ENCODE measurements around the gene CBL.
"Not testable (repeated sequence)": the region's sequence is repeated elsewhere in the genome, so short reads cannot be mapped to it uniquely, and the experiment has no call there.

Gene CBL

DNA sequence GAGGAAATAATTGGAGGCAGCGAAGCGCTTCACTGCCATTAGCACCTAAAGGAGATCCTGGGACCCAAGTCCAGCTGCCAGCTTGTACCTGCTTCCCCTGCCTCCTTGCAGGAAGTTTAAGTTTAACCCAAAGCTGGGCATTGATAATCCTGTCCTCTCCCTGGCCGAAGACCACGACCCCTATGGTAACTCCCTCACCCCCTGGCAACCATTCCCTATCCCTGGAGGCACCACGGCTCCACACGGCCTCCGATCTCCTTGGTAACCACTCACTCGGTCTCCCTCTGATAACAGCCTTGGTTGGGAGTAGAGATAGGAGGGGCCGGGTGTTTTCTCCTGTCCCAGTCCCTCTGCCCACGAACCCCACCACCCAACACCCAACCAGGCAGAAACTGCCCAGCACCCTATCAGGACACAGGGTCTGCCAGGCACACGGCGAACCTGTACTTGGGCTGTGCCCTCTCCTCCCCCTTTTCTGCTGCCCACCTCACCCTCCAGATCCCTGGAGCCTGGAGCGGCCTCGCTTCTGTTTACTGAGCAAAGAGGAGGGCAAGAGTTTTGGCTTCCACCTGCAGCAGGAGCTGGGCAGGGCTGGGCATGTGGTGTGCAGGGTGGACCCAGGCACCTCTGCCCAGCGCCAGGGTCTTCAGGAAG lies 20.0 kb upstream of the CBL start:
- DNase-seq (ENCODE audit: low read depth) = no peak

- DNase-seq (ENCODE audit: low read depth) = no peak
Observed at GRCh38 chr11:119187123-119187892, 18.8 kb upstream of the CBL start.

DNA sequence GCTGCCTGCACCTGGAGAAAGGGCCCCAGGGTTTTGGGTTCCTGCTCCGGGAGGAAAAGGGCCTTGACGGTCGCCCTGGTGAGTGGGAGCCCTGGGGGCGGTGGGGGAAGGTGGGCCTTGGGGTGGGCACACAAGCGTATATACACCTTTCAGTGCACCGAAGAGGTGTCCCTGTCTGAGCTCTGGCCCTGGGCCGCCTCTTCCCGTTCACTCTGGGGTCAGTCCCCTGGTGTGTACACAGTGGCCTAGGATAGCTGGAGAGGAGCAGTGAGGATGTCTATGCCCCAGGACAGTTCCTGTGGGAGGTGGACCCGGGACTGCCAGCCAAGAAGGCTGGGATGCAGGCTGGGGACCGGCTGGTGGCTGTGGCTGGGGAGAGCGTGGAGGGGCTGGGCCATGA lies 18.1 kb upstream of the CBL start:
- DNase-seq (ENCODE audit: low read depth) = no peak

DNA sequence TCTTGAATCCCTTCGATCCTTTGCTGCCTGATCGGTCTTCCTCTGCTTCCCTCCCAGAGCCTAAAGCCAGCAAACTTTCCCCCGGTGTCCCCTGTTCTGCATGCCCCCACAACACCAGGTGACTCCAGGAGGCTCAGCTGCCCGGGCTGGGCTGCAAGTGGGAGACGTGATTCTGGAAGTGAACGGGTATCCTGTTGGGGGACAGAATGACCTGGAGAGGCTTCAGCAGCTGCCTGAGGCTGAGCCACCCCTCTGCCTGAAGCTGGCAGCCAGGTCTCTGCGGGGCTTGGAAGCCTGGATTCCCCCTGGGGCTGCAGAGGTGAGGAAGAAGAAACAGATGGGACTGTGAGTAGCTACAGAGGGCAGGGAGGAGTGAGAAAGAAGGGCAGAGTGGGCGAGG lies 17.3 kb upstream of the CBL start:
- DNase-seq (ENCODE audit: low read depth) = no peak

DNA sequence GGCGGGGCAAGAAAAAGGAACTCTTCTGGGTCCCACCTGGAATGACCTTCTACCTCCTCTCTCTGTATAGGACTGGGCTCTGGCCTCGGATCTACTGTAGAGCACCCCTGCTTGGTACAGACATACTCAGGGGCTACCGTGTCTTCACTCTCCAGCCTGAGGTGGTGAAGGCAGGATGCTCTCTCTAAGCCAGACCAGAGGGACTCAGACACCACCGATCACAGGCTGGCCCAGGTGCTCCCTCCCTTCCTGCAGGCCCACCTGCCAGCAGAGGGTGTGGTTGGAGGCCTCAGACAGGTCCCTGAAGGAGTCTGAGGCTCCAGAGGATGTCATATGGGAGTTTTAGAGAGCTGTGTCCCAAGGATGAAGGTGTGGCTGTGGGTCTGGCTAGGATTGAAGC lies 16.7 kb upstream of the CBL start:
- no peak for DNase-seq (ENCODE audit: low read depth)

DNA sequence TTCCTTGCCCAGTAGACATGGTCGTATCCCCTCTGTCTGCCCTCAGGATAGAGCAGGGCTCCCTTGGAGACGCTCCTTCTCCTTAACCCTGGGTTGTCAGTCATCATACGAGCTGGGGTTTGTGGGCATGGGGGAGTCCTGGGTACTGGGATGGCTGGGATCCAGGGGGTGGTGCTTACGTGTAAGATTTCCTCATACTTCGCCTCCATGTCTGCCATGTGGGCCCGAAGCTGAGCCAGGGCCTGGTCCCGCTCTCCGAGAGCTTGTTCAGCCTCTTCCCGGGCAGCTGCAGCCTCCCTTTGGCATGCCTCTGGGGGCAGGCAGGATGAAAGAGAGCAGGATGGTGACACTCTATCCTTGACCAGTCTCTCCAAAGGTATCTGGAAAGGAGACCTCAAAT lies 15.6 kb upstream of the CBL start:
- no peak for DNase-seq (ENCODE audit: low read depth)

- DNase-seq (ENCODE audit: low read depth) = not testable (repeated sequence)
Observed at GRCh38 chr11:119191265-119191664, 14.9 kb upstream of the CBL start.

DNA sequence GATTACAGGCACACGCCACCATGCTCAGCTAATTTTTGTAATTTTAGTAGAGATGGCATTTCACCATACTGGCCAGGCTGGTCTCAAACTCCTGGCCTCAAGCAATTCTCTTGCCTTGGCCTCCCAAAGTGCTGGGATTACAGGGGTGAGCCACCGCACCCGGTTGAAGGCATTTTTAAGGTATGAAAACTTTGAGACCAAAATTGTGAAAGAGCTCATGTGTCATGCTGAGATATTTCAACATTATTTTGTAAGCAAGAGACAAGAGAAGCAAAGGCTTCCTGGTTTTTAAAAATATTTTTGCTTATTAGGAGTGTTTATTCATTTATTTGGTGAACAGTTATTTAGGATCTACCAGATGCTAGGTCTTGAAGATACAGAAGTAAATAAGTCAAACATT lies 14.0 kb upstream of the CBL start:
- no peak for DNase-seq (ENCODE audit: low read depth)

- DNase-seq (ENCODE audit: low read depth) = no peak
Observed at GRCh38 chr11:119193001-119193400, 13.1 kb upstream of the CBL start.

DNA sequence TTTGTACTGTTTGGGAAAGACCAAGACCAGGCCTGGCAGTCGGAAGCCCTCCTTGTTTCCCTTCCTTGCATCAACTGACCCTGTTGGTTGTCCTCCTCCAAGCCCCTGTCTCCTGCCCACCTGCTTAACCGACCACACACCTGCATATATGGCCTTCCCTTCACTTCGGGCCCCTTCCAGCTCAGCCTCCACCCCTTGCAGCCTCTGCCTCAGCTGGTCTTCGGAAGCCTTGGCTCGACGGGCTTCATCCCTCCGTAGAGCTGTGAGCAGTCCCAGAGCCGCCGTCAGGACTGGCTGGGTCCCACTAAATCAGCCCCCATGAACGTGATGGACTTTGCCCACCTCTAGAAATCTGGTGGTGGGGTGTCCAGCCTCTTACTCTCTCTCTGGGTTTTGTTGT lies 12.5 kb upstream of the CBL start:
- no peak for DNase-seq (ENCODE audit: low read depth)

DNA sequence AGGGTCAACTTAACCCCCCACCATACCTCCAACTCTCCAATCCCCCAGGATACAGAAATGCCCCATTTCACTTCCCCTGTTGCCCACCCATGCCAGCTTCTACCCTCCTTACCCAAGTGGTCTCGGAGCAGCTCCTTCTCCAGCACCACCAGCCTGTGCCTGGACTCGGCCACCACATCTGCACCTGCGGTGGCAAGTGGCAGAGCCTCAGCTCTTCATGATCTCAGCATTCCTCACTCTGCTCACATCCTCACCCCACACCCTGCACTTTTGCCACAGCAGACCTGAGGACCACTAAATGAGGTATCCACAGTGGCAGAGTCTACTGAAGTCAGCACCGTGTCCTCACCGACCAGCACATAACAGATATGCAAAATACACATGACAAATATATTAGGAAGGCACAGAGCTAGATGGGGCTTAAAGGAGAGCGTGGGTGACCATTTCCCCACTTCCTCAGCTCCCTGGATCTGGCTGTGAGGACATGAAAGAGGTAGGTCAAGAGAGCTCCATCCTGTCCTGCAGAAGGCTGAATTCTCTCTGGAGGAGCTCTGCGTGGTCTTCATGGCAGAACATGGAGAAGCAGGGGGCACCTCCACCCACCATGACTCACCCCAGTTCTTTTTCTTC lies 11.2 kb upstream of the CBL start:
- no peak for DNase-seq (ENCODE audit: low read depth)

DNA sequence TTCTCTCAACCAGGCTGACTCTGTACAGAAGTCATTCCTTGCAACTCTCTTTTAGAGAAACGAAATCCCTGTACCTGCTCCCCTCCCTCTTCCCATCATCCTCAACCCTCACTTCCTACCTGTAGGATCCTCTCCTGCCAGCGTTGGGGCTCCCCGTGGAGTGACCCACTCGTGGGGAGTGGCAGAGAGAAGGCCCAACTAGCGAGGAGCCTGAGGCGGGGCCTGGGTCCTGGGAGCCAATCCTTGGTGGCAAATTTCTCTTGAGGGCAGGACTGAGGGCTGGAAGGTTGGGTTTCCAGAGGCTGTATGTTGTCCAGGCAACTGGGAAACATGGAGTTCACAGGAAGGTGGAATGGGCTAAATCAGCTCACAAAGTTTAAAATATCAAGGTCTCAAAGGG lies 10.5 kb upstream of the CBL start:
- DNase-seq (ENCODE audit: low read depth) = no peak

- no peak for DNase-seq (ENCODE audit: low read depth)
Observed at GRCh38 chr11:119196833-119197483, 9.2 kb upstream of the CBL start.

DNA sequence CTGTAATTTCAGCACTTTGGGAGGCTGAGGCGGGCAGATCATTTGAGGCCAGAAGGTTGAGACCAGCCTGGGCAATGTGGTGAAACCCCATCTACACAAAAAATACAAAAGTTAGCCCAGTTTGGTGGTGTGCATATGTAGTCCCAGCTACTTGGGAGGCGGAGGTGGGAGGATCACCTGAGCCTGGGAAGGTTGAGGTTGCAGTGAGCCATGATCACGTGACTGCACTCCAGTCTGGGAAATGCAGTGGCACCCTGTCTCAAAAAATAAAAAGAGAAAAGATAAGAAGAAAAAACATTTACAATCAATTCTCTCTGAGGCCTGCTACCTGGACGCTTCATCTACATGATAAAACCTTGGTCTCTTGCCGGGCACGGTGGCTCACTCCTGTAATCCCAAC lies 7.2 kb upstream of the CBL start:
- DNase-seq (ENCODE audit: low read depth) = no peak

GRCh38 chr11:119201236-119201635 lies 4.9 kb upstream of the CBL start:
- DNase-seq (ENCODE audit: low read depth) = not testable (repeated sequence)

GRCh38 chr11:119202554-119202953 lies 3.6 kb upstream of the CBL start:
- DNase-seq (ENCODE audit: low read depth) = no peak

DNA sequence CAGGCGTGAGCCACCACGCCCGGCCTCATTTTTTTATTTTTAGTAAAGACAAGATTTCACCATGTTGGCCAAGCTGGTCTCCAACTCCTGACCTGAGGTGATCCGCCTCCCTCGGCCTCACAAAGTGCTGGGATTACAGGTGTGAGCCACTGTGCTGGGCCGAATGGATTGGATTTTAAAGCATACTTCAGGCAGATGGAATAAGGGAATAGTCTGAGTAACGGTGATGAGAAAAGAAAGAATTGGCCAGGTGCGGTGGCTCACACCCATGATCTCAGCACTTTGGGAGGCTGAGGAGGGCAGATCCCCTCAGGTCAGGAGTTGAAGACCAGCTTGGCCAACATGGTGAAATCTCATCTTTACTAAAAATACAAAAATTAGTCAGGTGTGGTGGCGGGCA lies 2.1 kb upstream of the CBL start:
- DNase-seq (ENCODE audit: low read depth) = no peak

GRCh38 chr11:119205080-119205479 lies 1.1 kb upstream of the CBL start:
- DNase-seq (ENCODE audit: low read depth) = no peak

- no peak for DNase-seq (ENCODE audit: low read depth)
Observed at GRCh38 chr11:119206511-119207414, 624 bp downstream of the CBL start.

- no peak for DNase-seq (ENCODE audit: low read depth)
Observed at GRCh38 chr11:119207415-119207960, 1.3 kb downstream of the CBL start.

DNA sequence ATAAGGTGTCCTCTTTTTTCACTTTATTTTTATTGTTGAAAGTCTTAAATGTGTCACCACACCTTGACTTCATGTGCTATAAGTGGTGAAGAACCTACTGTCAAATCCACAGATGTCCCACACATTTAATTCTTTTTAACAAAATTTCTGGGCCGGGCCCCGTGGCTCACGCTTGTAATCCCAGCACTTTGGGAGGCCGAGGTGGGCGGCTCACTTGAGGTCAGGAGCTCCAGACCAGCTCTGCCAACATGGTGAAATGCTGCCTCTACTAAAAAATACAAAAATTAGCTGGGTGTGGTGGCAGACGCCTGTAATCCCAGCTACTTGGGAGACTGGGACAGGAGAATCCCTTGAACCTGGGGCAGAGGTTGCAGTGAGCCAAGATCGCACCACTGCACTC lies 3.0 kb downstream of the CBL start:
- DNase-seq (ENCODE audit: low read depth) = no peak

- DNase-seq (ENCODE audit: low read depth) = no peak
Observed at GRCh38 chr11:119210050-119210449, 3.9 kb downstream of the CBL start.

All from HS-27A (cell line).